NCI-H1105 treated with DMSO at 0.1 percent for 48 hours (cell line): Measurements from ENCODE around the gene NATD1.

Experiments
- DNase-seq: peaks from one replicate; lab custom pipeline; 2025; lab: John Stamatoyannopoulos, UW

Gene NATD1

GRCh38 chr17:21275579-21276263 is 22.5 kb upstream of the NATD1 start:
- DNase-seq, result peak; percentile 85

GRCh38 chr17:21275047-21275578 is 21.9 kb upstream of the NATD1 start:
- peak; percentile 47 for DNase-seq

- DNase-seq, result no peak
Observed at GRCh38 chr17:21272881-21273792, 19.9 kb upstream of the NATD1 start.

GRCh38 chr17:21272250-21272649 is 19.0 kb upstream of the NATD1 start:
- DNase-seq, result no peak

- DNase-seq, result no peak
Observed at GRCh38 chr17:21271454-21272183, 18.4 kb upstream of the NATD1 start.

GRCh38 chr17:21269394-21269793 is 16.2 kb upstream of the NATD1 start:
- no peak for DNase-seq

- no peak for DNase-seq
Observed at GRCh38 chr17:21268596-21269188, 15.5 kb upstream of the NATD1 start.

- DNase-seq, result no peak
Observed at GRCh38 chr17:21263376-21263775, 10.2 kb upstream of the NATD1 start.

GRCh38 chr17:21262259-21262993 is 9.2 kb upstream of the NATD1 start:
- no peak for DNase-seq

- no peak for DNase-seq
Observed at GRCh38 chr17:21258593-21258992, 5.4 kb upstream of the NATD1 start.

GRCh38 chr17:21253646-21254441 is 634 bp upstream of the NATD1 start:
- DNase-seq, result no peak

GRCh38 chr17:21252289-21252795 is 868 bp downstream of the NATD1 start:
- no peak for DNase-seq

- DNase-seq, result no peak
Observed at GRCh38 chr17:21251337-21252010, 1.7 kb downstream of the NATD1 start.

GRCh38 chr17:21250854-21251253 is 2.4 kb downstream of the NATD1 start:
- no peak for DNase-seq

- DNase-seq, result no peak
Observed at GRCh38 chr17:21249920-21250703, 3.1 kb downstream of the NATD1 start.

GRCh38 chr17:21249086-21249795 is 4.0 kb downstream of the NATD1 start:
- DNase-seq, result no peak

GRCh38 chr17:21248500-21248899 is 4.7 kb downstream of the NATD1 start:
- no peak for DNase-seq
